HUES48 (cell line): ENCODE measurements around the gene RASSF6.
"Not testable (repeated sequence)": the region's sequence is repeated elsewhere in the genome, so short reads cannot be mapped to it uniquely, and the experiment has no call there.

Experiments used
- H3K27ac ChIP-seq: one replicate; pipeline ENCODE4 v1.7.0; 2013; ENCODE audit warnings: low read depth, low read length, inconsistent platforms
- H3K27me3 ChIP-seq: 2 replicates; pipeline ENCODE4 v1.6.1; 2013; ENCODE audit warnings: mild to moderate bottlenecking, low read length; ENCODE audit not compliant: control insufficient read depth, insufficient read depth
- H3K36me3 ChIP-seq: 2 replicates; pipeline ENCODE4 v1.6.1; 2013; ENCODE audit warnings: low read length; ENCODE audit not compliant: control insufficient read depth, insufficient read depth
- H3K4me1 ChIP-seq: 2 replicates; pipeline ENCODE4 v1.6.1; 2013; ENCODE audit warnings: mild to moderate bottlenecking, low read length; ENCODE audit not compliant: control insufficient read depth, insufficient read depth
- H3K4me3 ChIP-seq: 2 replicates; pipeline ENCODE4 v1.5.1; 2013; ENCODE audit warnings: mild to moderate bottlenecking, low read depth, low read length
- H3K9ac ChIP-seq: 2 replicates; pipeline ENCODE4 v1.6.1; 2013; ENCODE audit warnings: mild to moderate bottlenecking, low read depth, low read length, moderate library complexity
- H3K9me3 ChIP-seq: 2 replicates; pipeline ENCODE4 v1.6.1; 2013; ENCODE audit warnings: low read length; ENCODE audit not compliant: control insufficient read depth, insufficient read depth

The RASSF6 gene

DNA sequence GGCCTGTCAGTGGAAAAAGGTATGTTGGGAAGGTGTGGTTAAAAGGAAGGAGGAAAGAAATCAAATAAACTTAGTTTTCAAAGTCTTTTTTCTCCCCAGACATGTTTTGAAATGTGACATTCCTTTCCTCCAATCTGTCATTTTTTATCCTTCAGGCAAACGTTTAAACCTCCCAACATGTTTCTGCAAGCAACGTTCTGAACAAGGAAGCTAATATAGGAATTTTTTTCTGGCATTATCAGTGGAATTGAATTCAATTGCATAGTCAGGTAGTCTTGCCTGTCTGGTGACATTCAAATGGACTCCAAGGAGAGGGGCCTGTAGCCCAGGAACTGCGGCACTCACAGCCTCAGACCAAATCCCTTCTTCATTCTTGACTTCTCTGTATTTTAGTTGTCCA lies 30.0 kb upstream of the RASSF6 start:
- Histone ChIP-seq H3K9me3 (no peaks in the 10 kb centered on the region), H3K27me3 (no peaks in the 10 kb centered on the region), H3K4me3 (no peak overlapping the region), H3K9ac (no peak overlapping the region), H3K27ac (no peak overlapping the region), H3K36me3 (no peaks in the 10 kb centered on the region), H3K4me1 (no peaks in the 10 kb centered on the region)

DNA sequence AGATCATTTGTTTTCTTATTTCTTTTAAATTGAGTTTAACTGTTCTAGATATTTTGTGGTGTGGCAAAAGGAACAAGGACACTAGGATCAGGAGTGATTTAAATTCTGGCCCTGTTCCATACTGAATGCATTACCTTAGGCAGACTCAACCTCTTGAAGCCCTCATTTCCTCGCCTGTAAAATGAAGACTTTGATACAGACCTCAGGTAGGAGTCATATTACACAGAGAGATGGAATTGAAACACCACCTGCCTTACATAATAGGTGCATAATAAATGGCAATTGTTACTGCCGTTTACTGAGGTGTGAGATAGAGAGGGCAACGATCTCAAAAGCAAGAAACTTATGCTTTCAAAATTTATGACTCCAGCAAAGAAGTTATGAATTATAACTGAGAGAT lies 28.2 kb upstream of the RASSF6 start:
- no peak overlapping the region for H3K27ac ChIP-seq
- H3K27me3 ChIP-seq: no peaks in the 10 kb centered on the region
- no peak overlapping the region for H3K4me3 ChIP-seq
- no peaks in the 10 kb centered on the region for H3K4me1 ChIP-seq
- H3K36me3 ChIP-seq: no peaks in the 10 kb centered on the region
- H3K9me3 ChIP-seq: no peaks in the 10 kb centered on the region
- no peak overlapping the region for H3K9ac ChIP-seq

DNA sequence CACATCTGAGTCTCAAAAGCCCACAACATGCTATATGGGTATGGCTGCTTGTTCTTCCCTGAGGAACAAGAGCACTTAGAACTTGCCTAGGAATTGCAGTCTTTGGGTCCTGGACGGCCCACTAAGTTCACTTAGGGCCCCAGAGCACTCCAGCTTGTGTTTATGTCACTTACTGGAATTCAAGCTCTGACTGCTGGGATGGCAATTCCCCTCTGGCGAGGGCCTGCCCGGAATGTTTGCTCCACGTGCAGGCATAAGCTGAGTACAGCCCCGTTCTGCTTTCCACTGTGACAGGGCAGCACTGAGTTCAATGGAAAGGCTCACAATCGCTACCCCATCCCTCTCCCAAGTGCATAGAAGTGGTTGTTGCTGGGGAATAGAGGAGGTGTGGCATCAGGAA lies 25.9 kb upstream of the RASSF6 start:
- no peaks in the 10 kb centered on the region for H3K36me3 ChIP-seq
- H3K27me3 ChIP-seq: no peaks in the 10 kb centered on the region
- no peak overlapping the region for H3K9ac ChIP-seq
- no peaks in the 10 kb centered on the region for H3K9me3 ChIP-seq
- H3K4me1 ChIP-seq: no peaks in the 10 kb centered on the region
- no peak overlapping the region for H3K4me3 ChIP-seq
- H3K27ac ChIP-seq: no peak overlapping the region

DNA sequence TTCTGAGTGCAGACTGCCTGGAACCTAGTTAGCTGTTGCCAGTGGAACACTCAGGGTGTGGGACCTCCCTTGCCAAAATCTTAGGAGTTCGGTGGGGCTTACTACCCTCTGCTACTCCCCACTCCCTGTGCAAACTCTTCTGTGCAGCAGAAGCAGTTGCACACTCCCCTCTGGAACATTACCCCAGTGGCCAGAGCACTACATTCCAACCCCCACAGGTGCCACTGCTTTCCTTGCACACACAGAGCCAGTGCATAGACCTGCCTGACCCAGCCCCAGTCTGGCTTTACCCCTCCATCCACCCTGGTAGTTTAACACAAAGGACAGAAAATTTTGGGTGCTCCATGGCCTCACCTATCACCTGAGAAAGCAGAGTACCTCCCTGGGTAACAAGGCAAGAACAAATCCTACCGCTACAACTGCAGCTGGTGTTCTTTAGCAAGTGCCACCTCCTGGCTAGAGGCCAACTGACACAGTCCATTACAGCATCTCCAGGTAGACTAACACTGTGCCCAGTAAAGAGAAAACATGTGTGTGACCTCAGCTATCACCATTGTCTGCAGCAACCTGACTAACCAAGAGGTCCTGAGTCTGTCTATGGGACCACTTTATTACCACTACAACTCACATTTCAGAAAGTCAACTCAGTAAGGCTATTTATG lies 11.5 kb upstream of the RASSF6 start:
- H3K27ac ChIP-seq: no peak overlapping the region
- H3K9ac ChIP-seq: no peak overlapping the region
- no peaks in the 10 kb centered on the region for H3K36me3 ChIP-seq
- H3K9me3 ChIP-seq: no peaks in the 10 kb centered on the region
- no peaks in the 10 kb centered on the region for H3K27me3 ChIP-seq
- peaks cover 3% of the 10 kb centered on the region; the same call in 1 of the 2 replicates for H3K4me1 ChIP-seq
- H3K4me3 ChIP-seq: no peak overlapping the region

DNA sequence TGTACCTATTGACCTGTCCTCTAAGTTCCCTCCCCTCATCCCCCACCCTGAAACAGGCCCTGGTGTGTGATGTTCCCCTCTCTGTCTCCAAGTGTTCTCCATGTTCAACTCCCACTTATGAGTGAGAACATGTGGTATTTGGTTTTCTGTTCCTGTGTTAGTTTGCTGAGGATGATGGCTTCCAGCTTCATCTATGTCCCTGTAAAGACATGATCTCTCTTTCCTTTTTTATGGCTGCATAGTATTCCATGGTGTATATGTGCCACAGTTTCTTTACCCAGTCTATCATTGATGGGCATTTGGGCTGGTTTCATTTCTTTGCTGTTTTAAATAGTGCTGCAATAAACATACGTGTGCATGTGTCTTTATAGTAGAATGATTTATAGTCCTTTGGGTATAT lies 8.6 kb upstream of the RASSF6 start:
- not testable (repeated sequence) for H3K4me1 ChIP-seq, H3K27me3 ChIP-seq, H3K4me3 ChIP-seq, H3K9me3 ChIP-seq, H3K27ac ChIP-seq, H3K9ac ChIP-seq, H3K36me3 ChIP-seq

DNA sequence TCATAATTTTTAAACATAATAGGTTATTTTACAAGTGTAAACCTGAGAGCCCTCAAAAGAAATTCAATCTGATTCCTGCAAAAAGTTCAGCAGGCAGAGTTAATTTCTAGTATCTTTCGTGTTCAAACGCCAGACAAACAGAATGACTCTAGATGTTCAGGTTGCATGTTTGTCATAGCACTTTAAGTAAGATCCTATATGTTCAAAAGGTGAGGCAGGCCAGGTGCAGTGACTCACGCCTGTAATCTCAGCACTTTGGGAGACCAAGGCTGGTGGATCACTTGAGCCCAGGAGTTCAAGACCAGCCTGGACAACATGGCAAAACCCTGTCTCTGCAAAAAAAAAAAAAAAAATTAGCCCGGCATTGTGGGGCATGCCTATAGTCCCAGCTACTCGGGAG lies 1.1 kb upstream of the RASSF6 start:
- H3K9me3 ChIP-seq: no peaks in the 10 kb centered on the region
- no peak overlapping the region for H3K4me3 ChIP-seq
- no peak overlapping the region for H3K9ac ChIP-seq
- H3K4me1 ChIP-seq: peaks cover 11% of the 10 kb centered on the region
- no peaks in the 10 kb centered on the region for H3K36me3 ChIP-seq
- no peak overlapping the region for H3K27ac ChIP-seq
- peaks cover 19% of the 10 kb centered on the region for H3K27me3 ChIP-seq

DNA sequence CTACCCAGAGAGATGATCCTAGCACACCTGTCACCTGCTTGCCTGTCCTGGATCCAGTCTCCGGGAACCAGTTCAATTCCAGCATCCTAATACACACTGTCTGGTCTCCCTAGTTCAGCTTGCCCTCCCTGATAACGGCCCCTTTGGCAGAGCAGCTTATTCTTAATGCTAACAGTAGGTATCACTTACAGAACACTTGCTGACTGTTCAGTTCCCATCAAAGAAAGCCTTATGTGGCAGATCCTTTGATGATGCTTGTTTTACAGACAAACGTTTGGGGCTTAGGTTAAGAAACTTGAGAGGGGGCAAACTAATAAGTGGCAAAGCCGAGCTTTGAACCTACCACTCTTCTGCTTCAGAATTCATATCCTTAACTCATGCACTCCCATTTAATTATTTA lies 890 bp downstream of the RASSF6 start:
- Histone ChIP-seq H3K9me3 (no peaks in the 10 kb centered on the region), H3K4me1 (peaks cover 11% of the 10 kb centered on the region), H3K9ac (no peak overlapping the region), H3K27me3 (peaks cover 19% of the 10 kb centered on the region), H3K36me3 (no peaks in the 10 kb centered on the region), H3K27ac (no peak overlapping the region), H3K4me3 (no peak overlapping the region)

DNA sequence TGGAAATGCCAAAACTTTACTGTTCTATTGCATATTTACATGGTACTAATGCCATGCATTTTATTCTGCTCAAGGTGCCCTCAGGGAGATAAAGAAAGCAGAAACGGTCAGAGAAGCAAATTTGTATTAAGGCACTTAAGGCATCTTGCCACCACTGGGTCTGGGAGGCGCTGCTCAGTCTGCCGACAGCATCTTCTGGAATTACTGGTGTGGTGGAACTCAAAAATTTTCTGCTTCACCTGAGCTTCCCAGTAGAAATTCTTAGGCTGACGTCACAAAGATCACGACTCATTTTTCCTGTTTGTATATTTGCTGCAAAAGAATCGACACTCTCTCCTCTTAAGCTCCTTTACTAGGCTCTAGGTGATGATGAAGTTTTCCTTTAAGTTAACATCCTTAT lies 3.0 kb downstream of the RASSF6 start:
- no peak overlapping the region for H3K4me3 ChIP-seq
- no peaks in the 10 kb centered on the region for H3K9me3 ChIP-seq
- no peaks in the 10 kb centered on the region for H3K36me3 ChIP-seq
- H3K27me3 ChIP-seq: peaks cover 19% of the 10 kb centered on the region
- H3K4me1 ChIP-seq: peaks cover 11% of the 10 kb centered on the region
- H3K9ac ChIP-seq: no peak overlapping the region
- H3K27ac ChIP-seq: no peak overlapping the region

DNA sequence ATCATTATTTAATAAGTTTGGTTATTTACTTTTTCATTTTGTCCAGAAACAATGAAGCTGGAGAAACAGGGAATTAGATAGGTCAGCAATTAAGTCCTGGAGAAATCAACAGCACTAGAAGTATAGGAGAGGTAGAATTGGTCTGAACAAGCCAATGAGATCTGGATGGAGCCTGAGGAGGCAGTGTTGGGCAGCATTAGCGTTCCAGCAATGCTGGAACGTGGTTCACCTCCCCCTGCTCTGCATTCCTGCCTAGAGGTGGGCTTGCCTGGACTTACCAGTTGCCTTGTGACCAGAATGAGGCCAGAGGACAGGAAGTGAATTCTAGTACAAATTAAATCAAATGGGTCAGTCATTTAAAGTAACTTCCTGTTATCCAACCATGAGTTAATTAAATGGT lies 4.6 kb downstream of the RASSF6 start:
- H3K9me3 ChIP-seq: no peaks in the 10 kb centered on the region
- H3K27me3 ChIP-seq: peaks cover 15% of the 10 kb centered on the region
- H3K36me3 ChIP-seq: no peaks in the 10 kb centered on the region
- no peak overlapping the region for H3K27ac ChIP-seq
- H3K4me1 ChIP-seq: peaks cover 7% of the 10 kb centered on the region
- H3K9ac ChIP-seq: no peak overlapping the region
- H3K4me3 ChIP-seq: no peak overlapping the region

DNA sequence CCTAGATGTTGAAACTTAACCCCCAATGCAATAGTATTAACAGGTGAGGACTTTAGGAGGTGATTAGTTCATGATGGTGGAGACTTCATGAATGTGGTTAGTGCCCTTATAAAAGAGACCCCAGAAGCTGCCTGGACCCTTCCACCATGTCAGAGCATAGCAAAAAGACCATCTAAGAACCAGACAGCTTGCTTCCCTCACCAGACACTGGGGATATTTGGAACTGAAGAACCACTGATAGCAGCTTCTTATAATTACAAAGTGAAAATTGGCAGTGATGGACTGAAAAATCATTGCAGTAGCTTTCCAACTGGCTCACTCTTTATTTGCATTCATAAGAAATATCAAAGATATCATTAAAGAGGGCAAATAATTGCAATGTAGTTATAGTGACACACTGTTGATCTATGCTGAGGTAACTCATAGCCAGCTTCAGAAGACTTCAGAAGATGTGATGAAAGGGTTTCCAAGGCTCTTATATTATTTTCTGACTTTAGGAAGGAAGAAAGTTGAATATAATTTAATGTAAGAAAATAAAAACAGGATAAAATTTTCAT lies 5.8 kb downstream of the RASSF6 start:
- Histone ChIP-seq H3K36me3 (no peaks in the 10 kb centered on the region), H3K27me3 (peaks cover 6% of the 10 kb centered on the region), H3K27ac (no peak overlapping the region), H3K9me3 (no peaks in the 10 kb centered on the region), H3K4me3 (no peak overlapping the region), H3K4me1 (no peaks in the 10 kb centered on the region), H3K9ac (no peak overlapping the region)

DNA sequence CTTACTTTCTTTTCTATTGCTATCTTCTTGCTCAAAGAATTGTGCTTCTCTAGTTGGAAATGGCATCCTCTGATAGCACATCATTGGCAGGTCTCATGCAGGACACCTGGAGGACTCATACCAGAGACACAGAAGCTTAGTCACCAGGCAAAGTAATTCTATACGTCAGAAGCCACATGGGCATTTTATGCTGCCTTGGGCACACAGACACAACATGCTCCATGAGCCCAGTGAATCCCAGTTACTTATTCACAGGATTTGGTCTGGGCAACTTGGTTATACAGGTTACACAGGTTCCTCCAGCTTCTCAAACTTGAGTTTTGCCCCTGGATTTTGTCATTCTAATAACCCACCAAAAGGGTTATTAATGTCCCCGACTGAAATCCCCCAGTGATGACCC lies 7.1 kb downstream of the RASSF6 start:
- no peaks in the 10 kb centered on the region for H3K4me1 ChIP-seq
- no peaks in the 10 kb centered on the region for H3K9me3 ChIP-seq
- no peak overlapping the region for H3K27ac ChIP-seq
- H3K27me3 ChIP-seq: no peaks in the 10 kb centered on the region
- no peaks in the 10 kb centered on the region for H3K36me3 ChIP-seq
- H3K9ac ChIP-seq: no peak overlapping the region
- no peak overlapping the region for H3K4me3 ChIP-seq
